ENCODE data around the gene ADAMTS17.
"Not testable (repeated sequence)": the region's sequence is repeated elsewhere in the genome, so short reads cannot be mapped to it uniquely, and the experiment has no call there.

Gene ADAMTS17

DNA sequence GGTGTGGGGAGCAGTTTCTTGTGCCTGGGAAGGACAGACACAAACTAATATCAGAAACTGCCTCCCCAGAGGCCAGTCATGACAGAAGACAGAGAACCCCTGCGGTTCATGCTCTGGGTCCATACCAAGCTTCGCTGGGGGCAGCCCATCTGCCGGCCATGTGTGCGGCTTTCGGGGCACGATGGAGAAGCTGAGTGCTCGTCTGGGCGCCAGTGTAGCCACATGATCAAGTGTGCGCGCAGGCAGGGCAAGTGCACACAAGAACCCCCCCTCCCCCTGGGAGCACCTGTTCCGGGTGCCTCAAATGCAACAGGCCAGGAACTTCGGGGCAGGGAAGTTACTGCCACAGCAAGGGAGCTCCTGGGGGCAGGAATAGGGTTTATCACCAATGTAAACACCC, 1.8 kb downstream of the ADAMTS17 start:
- TF ChIP-seq, protein P1, sequence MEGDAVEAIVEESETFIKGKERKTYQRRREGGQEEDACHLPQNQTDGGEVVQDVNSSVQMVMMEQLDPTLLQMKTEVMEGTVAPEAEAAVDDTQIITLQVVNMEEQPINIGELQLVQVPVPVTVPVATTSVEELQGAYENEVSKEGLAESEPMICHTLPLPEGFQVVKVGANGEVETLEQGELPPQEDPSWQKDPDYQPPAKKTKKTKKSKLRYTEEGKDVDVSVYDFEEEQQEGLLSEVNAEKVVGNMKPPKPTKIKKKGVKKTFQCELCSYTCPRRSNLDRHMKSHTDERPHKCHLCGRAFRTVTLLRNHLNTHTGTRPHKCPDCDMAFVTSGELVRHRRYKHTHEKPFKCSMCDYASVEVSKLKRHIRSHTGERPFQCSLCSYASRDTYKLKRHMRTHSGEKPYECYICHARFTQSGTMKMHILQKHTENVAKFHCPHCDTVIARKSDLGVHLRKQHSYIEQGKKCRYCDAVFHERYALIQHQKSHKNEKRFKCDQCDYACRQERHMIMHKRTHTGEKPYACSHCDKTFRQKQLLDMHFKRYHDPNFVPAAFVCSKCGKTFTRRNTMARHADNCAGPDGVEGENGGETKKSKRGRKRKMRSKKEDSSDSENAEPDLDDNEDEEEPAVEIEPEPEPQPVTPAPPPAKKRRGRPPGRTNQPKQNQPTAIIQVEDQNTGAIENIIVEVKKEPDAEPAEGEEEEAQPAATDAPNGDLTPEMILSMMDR (IDR thresholded peaks at IDR 0.05; ENCODE audit: low read depth, low read length), result no peak
- H3K4me3 ChIP-seq (ENCODE audit: low read depth, low read length), result no peak overlapping the region

DNA sequence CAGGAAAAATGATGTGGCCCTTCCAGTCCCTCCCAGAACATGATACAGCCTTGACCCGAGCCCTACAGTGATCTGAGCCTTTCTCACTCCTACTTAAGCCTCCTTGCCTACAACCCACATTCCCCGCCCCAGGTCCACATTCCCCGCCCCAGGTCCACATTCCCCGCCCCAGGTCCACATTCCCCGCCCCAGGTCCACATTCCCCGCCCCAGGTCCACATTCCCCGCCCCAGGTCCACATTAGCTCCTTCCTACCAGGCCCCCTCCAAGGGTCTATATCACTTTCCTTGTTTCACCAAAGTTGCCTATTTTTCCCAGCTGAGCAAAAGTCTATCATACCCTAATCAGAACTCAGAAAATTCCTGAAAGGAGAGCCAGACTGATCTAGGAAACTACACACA, 2.3 kb downstream of the ADAMTS17 start:
- H3K4me3 ChIP-seq (ENCODE audit: low read depth, low read length), result not testable (repeated sequence)

DNA sequence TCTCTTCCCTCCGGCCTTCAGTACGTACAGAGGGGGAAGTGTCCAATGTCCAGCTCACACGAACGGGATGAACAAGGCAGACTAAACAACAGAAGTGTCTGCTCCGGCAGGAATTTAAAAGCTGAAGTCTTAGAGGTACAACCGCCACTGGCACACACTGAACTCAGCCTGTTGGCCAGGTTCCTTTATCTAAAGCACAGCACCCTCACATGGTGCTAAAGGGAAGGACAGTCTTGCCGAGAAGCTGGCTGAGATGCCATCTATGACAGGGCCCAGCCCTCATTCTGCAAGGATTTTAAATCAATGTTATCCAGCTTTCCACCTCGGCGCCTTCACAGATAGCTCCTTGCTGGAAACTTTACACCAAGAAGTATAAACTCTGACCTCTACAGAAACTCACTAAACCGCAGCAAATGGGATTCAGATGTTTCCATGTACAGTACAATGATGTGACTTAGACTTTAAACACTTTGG, 2.8 kb downstream of the ADAMTS17 start:
- TF ChIP-seq, protein P1 (IDR thresholded peaks at IDR 0.05; ENCODE audit: low read depth, low read length), result no peak
- H3K4me3 ChIP-seq (ENCODE audit: low read depth, low read length), result no peak overlapping the region

DNA sequence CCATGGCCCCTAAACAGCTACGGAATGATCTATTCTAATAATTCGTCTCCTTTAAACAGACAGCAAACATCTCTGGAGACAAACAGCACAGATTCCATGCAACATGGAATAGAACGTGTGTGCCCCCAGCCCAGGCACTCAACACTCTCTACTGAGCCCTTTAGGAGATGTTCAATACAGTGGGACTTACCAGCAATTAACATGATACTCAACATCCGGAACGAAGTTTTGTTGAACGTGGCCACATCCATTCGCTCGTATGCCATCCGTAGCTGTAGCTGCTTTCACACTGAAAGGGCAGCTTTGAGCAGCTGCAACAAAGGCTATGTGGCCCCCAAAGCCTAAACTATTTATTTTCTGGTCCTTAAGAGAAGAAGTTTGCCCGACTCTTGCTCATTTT, 3.5 kb downstream of the ADAMTS17 start:
- TF ChIP-seq, protein P1 (IDR thresholded peaks at IDR 0.05; ENCODE audit: low read depth, low read length), result no peak

DNA sequence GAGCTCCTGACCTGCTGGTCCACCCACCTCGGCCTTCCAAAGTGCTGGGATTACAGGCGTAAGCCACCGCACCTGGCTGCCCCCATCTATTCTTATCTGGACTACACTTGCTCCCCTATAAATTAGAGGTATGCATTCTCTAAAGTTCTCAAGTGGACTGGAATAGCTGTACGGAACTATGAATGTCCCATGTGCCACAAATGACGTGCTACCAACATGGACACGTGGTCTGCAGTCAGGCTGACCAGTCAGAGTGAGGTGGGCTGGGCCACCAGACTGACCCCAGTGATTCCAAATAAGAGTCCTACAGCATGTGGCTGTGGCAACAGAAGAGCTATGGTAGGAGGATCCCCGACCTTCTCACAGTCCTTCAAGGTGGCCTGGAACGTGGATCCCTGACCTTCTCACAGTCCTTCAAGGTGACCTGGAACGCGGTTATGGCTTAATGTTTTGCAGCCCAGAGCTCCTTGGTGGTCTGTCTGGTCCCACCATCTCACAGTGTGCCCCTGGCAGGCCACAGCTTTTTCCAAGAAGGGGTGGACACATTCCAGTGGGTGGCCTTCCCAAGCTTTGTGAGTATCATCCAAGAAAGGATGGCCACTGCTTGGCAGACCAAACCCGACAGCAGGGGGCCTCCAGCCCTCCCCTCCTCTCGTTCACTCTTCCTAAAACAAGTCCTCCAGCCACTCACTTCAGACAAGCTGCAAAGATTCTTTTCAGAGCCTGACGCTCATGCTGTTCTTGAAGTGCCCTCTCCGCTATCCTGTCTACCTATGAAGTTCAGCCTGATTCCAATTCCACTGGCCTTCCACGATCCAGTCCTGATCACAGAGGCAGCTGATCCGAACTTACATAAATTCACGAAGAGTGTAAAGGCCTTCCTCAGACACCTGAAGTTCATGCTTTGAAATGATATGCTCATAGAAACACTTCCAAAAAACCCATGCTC, 4.4 kb downstream of the ADAMTS17 start:
- TF ChIP-seq, protein P1 (IDR thresholded peaks at IDR 0.05; ENCODE audit: low read depth, low read length), result no peak
- no peak overlapping the region for H3K4me3 ChIP-seq (ENCODE audit: low read depth, low read length)

More for the DNA sequence above, 3.5 kb downstream of the ADAMTS17 start:
- H3K4me3 ChIP-seq (ENCODE audit: low read depth, low read length), result no peak overlapping the region

DNA sequence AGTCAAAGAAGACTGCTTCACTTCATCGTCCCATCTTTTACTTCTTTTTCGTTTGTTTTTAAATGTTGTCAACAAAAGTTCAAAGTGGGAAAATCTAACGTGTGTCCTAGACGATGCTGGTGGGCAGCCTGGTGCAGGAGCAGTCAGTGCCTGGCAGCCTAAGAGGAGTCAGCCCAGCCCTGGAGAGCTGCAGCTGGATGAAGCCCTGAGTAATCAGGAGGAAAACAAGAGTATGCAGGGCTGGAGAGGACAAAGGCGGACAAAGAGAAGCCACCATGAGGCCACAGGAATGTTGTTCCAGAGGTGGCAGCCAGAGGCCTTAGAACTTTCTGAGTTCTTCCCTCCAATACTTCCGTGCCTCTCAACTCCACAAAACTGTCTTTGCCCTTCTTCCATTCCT, 5.7 kb downstream of the ADAMTS17 start:
- H3K4me3 ChIP-seq (ENCODE audit: low read depth, low read length), result no peak overlapping the region
- TF ChIP-seq, protein P1 (IDR thresholded peaks at IDR 0.05; ENCODE audit: low read depth, low read length), result no peak

DNA sequence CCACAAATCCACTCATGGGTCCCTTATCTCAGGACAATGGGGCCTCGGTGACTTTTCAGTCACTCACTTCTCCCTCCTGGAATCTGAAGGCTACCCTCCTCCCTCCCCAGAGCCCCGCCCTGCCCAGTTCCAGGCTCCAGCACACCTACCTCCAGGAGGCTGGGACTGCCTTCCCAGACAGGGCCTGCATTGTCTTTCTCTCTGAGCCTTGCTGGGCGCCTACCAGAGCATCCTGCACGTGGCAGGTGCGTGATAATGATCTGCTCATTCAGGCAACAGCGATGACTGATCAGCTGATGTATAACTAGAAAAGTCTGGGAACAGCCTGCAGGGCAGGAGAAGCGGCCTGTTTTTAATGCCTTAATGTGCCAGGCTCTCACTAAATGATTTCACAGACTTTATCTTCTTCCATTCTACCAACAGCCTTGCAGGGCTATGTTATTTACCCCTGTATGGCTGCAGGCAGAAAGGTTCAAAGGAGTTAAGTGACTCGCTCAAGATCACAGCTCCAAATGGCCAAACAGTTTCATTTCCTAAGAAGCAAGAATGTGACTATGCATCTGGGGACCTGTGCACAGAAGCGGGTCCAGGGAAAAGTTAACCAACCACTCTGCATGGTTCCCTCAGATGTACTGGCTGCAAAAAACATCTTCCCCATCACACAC, 6.3 kb downstream of the ADAMTS17 start:
- TF ChIP-seq, protein P1 (IDR thresholded peaks at IDR 0.05; ENCODE audit: low read depth, low read length), result no peak
- no peak overlapping the region for H3K4me3 ChIP-seq (ENCODE audit: low read depth, low read length)
